Tibial nerve (tissue), 4 donors: Measurements from ENCODE around the gene KRT80. TPM values are rescaled to one million over a fixed set of nuclear protein-coding genes. Genes with fewer than 3 reads are reported as not detected.

Source experiments
- DNase-seq, 2 donors: peaks; one replicate each; pipeline ENCODE4 v3.0.0-alpha.2; 2019; ENCODE audit warnings: low spot score in 2 of 2
- H3K27ac ChIP-seq, 4 donors: fragments of 200-600 bp; sonication (generic) in 3 of 4; one replicate each; pipeline ENCODE4 v1.5.1; 2017 to 2019; ENCODE audit warnings: mild to moderate bottlenecking in 1 of 4
- H3K27me3 ChIP-seq, 2 donors: fragments of 200-600 bp; sonication (generic) in 1 of 2; one replicate each; pipeline versions ENCODE4 v1.5.1 to v1.6.0; 2017 to 2019
- H3K36me3 ChIP-seq, 3 donors: fragments of 200-600 bp; sonication (generic); one replicate each; pipeline ENCODE4 v1.5.1; 2018 to 2019
- H3K4me1 ChIP-seq, 4 donors: fragments of 200-600 bp; sonication (generic) in 3 of 4; one replicate each; pipeline ENCODE4 v1.5.1; 2017 to 2019
- H3K4me3 ChIP-seq, 4 donors: fragments of 200-600 bp; sonication (generic) in 3 of 4; one replicate each; pipeline ENCODE4 v1.5.1; 2017 to 2019; ENCODE audit warnings: mild to moderate bottlenecking in 1 of 4, moderate library complexity in 1 of 4
- H3K9me3 ChIP-seq, 4 donors: fragments of 200-600 bp; sonication (generic) in 3 of 4; one replicate each; pipeline ENCODE4 v1.5.1; 2017 to 2019
- CTCF ChIP-seq, 5 experiments: fragments of 200-600 bp in 3 of 5; fragments of 450-650 bp in 2 of 5; sonication (generic) in 3 of 5; IDR thresholded peaks; one replicate each; pipeline ENCODE4 v1.5.1; 2016 to 2019; ENCODE audit warnings: antibody characterized with exemption in 5 of 5, mild to moderate bottlenecking in 3 of 5, moderate library complexity in 2 of 5
- EP300 ChIP-seq, 2 donors: sonication (generic); formaldehyde crosslinking; IDR thresholded peaks; one replicate each; pipeline ENCODE4 v1.6.1; 2017; ENCODE audit warnings: antibody characterized with exemption in 2 of 2, mild to moderate bottlenecking in 1 of 2
- POLR2A ChIP-seq, 2 donors: fragments of 450-650 bp; IDR thresholded peaks; one replicate each; pipeline ENCODE4 v1.6.1; 2017; ENCODE audit warnings: antibody characterized with exemption in 2 of 2, mild to moderate bottlenecking in 2 of 2, moderate library complexity in 2 of 2
- WGBS, 2 donors: methylation state at CpG; one replicate each; pipeline ENCODE4 v1.1.5; 2018; 5-methylcytosine and 5-hydroxymethylcytosine counted together
- total RNA-seq, 4 donors: library from RNA; depleted of rRNA; stranded (reverse); fragments of >200 nt; gene quantifications; one replicate each; pipeline ENCODE4 v1.1.0, GENCODE V29; 2016

KRT80 gene
- total RNA-seq, 4 donors from 2014 or later: not detected

DNA sequence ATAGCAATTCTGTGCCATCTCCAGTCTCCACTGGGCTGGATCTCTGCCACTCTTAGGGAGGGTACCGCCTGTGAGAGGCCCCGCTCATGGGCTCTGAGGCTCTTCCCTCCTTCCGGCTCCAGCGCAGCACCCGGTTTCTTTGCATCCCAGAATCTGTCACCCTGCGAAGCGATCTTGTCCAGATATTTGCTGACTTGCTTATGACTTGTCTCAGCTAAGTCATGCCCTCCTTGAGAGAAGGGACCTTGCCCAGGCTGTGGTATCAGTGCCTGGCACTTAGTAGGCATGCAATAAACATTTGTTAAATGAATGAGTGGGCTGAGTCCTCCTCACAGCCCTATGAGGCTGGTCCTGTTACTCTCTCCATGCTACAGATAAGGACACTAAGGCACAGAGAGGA lies 13.4 kb downstream of the KRT80 start:
- no peak overlapping the region for H3K4me3 ChIP-seq
- H3K4me1 ChIP-seq: peaks cover 0 to 12% (median 0%) of the 10 kb centered on the region in 4 donors
- no peak for TF ChIP-seq CTCF (IDR thresholded peaks at IDR 0.05)
- no peak for TF ChIP-seq EP300 (IDR thresholded peaks at IDR 0.05)
- no peak for TF ChIP-seq POLR2A (IDR thresholded peaks at IDR 0.05)
- no peaks in the 10 kb centered on the region for H3K36me3 ChIP-seq
- DNase-seq: no peak
- H3K27ac ChIP-seq: no peak overlapping the region
- no peaks in the 10 kb centered on the region for H3K9me3 ChIP-seq
- 92 to 98% methylated on average over 7 of the region's 7 CpGs for WGBS, 2 donors
- H3K27me3 ChIP-seq: no peaks in the 10 kb centered on the region

GRCh38 chr12:52175371-52176350 lies 16.2 kb downstream of the KRT80 start:
- H3K9me3 ChIP-seq: no peaks in the 10 kb centered on the region
- WGBS, 2 donors: 69 to 71% methylated on average over 17 to 19 of the region's 20 CpGs
- no peak overlapping the region for H3K4me3 ChIP-seq
- no peak for DNase-seq
- H3K36me3 ChIP-seq: no peaks in the 10 kb centered on the region
- H3K27ac ChIP-seq: peak overlapping the region in 1 of 4 donors; percentile 6
- H3K4me1 ChIP-seq: peaks cover 0 to 12% (median 0%) of the 10 kb centered on the region in 4 donors
- no peaks in the 10 kb centered on the region for H3K27me3 ChIP-seq
- TF ChIP-seq POLR2A (IDR thresholded peaks at IDR 0.05) (no peak), CTCF (IDR thresholded peaks at IDR 0.05) (no peak)

DNA sequence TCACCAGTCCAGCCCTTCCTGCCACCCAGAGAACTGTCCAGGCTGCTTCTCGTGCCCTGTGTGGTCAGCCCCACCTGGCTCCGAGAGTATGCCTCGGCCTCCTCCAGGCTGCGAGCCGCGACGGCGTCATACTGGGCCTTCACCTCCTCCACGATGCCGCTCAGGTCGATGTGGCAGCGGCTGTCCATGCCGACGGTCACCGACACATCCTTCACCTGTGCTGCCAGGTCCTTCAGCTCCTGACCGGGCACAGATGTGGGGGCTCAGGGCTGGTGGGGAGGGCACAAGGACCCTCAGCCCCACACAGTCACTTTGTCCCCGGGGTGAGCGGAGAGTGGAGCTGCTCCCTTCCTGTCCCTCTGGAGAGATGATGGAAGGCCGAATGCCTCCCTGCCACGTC lies 18.3 kb downstream of the KRT80 start:
- no peaks in the 10 kb centered on the region for H3K36me3 ChIP-seq
- H3K4me3 ChIP-seq: no peak overlapping the region
- no peaks in the 10 kb centered on the region for H3K27me3 ChIP-seq
- TF ChIP-seq POLR2A (IDR thresholded peaks at IDR 0.05) (no peak), EP300 (IDR thresholded peaks at IDR 0.05) (no peak), CTCF (IDR thresholded peaks at IDR 0.05) (no peak)
- H3K27ac ChIP-seq: no peak overlapping the region
- no peak for DNase-seq
- H3K4me1 ChIP-seq: peaks cover 0 to 12% (median 0%) of the 10 kb centered on the region in 4 donors
- 95% methylated on average over 15 of the region's 20 CpGs for WGBS, 2 donors
- no peaks in the 10 kb centered on the region for H3K9me3 ChIP-seq

GRCh38 chr12:52172956-52173355 lies 18.9 kb downstream of the KRT80 start:
- H3K4me1 ChIP-seq: peaks cover 0 to 12% (median 0%) of the 10 kb centered on the region in 4 donors
- H3K27ac ChIP-seq: no peak overlapping the region
- DNase-seq: no peak
- no peaks in the 10 kb centered on the region for H3K9me3 ChIP-seq
- H3K27me3 ChIP-seq: no peaks in the 10 kb centered on the region
- WGBS, 2 donors: 93 to 95% methylated on average over 17 of the region's 17 CpGs
- H3K36me3 ChIP-seq: no peaks in the 10 kb centered on the region
- TF ChIP-seq POLR2A (IDR thresholded peaks at IDR 0.05) (no peak), CTCF (IDR thresholded peaks at IDR 0.05) (no peak), EP300 (IDR thresholded peaks at IDR 0.05) (no peak)
- H3K4me3 ChIP-seq: no peak overlapping the region

- Histone ChIP-seq H3K4me1 (peaks cover 0 to 12% (median 0%) of the 10 kb centered on the region in 4 donors), H3K4me3 (no peak overlapping the region), H3K27ac (no peak overlapping the region), H3K27me3 (no peaks in the 10 kb centered on the region), H3K36me3 (no peaks in the 10 kb centered on the region), H3K9me3 (no peaks in the 10 kb centered on the region)
- no peak for DNase-seq
- no peak for TF ChIP-seq POLR2A (IDR thresholded peaks at IDR 0.05)
- TF ChIP-seq CTCF (IDR thresholded peaks at IDR 0.05): no peak
- no peak for TF ChIP-seq EP300 (IDR thresholded peaks at IDR 0.05)
- WGBS, 2 donors: 74 to 78% methylated on average over 10 of the region's 10 CpGs
These were observed 19.8 kb downstream of the KRT80 start for GRCh38 chr12:52171950-52172512.
